Astrocyte (in vitro differentiated cells and primary cell): ENCODE data around the gene HMX1. TPM values are rescaled to one million over a fixed set of nuclear protein-coding genes. Genes with fewer than 3 reads are reported as not detected.

ENCODE experiments used
- DNase-seq: peaks from one replicate; pipeline ENCODE4 v3.0.0-alpha.2; 2010; ENCODE audit warnings: low read depth
- FAIRE-seq: peaks from 2 replicates; lab custom pipeline; 2011; peaks lifted over from hg19 to GRCh38; lab: Jason Lieb, UNC
- H2AFZ ChIP-seq: 2 replicates; pipeline ENCODE4 v1.6.0; 2012; ENCODE audit warnings: low read depth, low read length, inconsistent platforms
- H3K27ac ChIP-seq: 2 replicates; pipeline ENCODE4 v1.5.1; 2011; ENCODE audit warnings: low read depth, low read length, inconsistent platforms
- H3K27me3 ChIP-seq: 2 replicates; pipeline ENCODE4 v1.6.0; 2011; ENCODE audit warnings: low read length, inconsistent platforms; ENCODE audit not compliant: insufficient read depth
- H3K36me3 ChIP-seq: 2 replicates; pipeline ENCODE4 v1.5.1; 2011; ENCODE audit warnings: low read length, inconsistent platforms; ENCODE audit not compliant: insufficient read depth
- H3K4me1 ChIP-seq: 2 replicates; pipeline ENCODE4 v1.5.1; 2011; ENCODE audit warnings: low read length, inconsistent platforms; ENCODE audit not compliant: insufficient read depth
- H3K4me2 ChIP-seq: 2 replicates; pipeline ENCODE4 v1.6.0; 2012; ENCODE audit warnings: low read length, inconsistent platforms
- H3K4me3 ChIP-seq: 2 replicates; pipeline ENCODE4 v1.5.1; 2011; ENCODE audit warnings: low read depth, mild to moderate bottlenecking, low read length, inconsistent platforms; ENCODE audit not compliant: insufficient read depth
- H3K79me2 ChIP-seq: 2 replicates; pipeline ENCODE4 v1.6.0; 2012; ENCODE audit warnings: mild to moderate bottlenecking, low read length, inconsistent platforms; ENCODE audit not compliant: insufficient read depth
- H3K9ac ChIP-seq: 2 replicates; pipeline ENCODE4 v1.6.0; 2012; ENCODE audit warnings: mild to moderate bottlenecking, low read length, inconsistent platforms
- H3K9me3 ChIP-seq: 2 replicates; pipeline ENCODE4 v1.5.1; 2012; ENCODE audit warnings: low read depth, mild to moderate bottlenecking, low read length, inconsistent platforms; ENCODE audit not compliant: insufficient read depth
- H4K20me1 ChIP-seq: 2 replicates; pipeline ENCODE4 v1.6.0; 2012; ENCODE audit warnings: low read length, inconsistent platforms; ENCODE audit not compliant: insufficient read depth
- H3K27ac Mint-ChIP-seq: one replicate; pipeline ENCODE4 v1.8.0; 2021; ENCODE audit warnings: mild to moderate bottlenecking, mixed read lengths; ENCODE audit not compliant: unreplicated experiment
- H3K27me3 Mint-ChIP-seq: one replicate; pipeline ENCODE4 v1.8.0; 2021; ENCODE audit warnings: low read depth, mixed read lengths; ENCODE audit not compliant: unreplicated experiment
- H3K36me3 Mint-ChIP-seq: one replicate; pipeline ENCODE4 v1.8.0; 2021; ENCODE audit warnings: low read depth, mixed read lengths; ENCODE audit not compliant: unreplicated experiment
- H3K4me1 Mint-ChIP-seq: one replicate; pipeline ENCODE4 v1.8.0; 2021; ENCODE audit warnings: low read depth, mixed read lengths; ENCODE audit not compliant: unreplicated experiment
- H3K4me3 Mint-ChIP-seq: one replicate; pipeline ENCODE4 v1.8.0; 2021; ENCODE audit warnings: mild to moderate bottlenecking, moderate library complexity, mixed read lengths; ENCODE audit not compliant: unreplicated experiment
- H3K9me3 Mint-ChIP-seq: one replicate; pipeline ENCODE4 v1.8.0; 2021; ENCODE audit warnings: mild to moderate bottlenecking, mixed read lengths; ENCODE audit not compliant: unreplicated experiment
- CTCF ChIP-seq: IDR thresholded peaks from 2 replicates; pipeline ENCODE4 v1.5.1; 2011; ENCODE audit warnings: low read depth, mild to moderate bottlenecking, inconsistent platforms, low read length, moderate library complexity; ENCODE audit not compliant: insufficient read depth
- EZH2 ChIP-seq: IDR thresholded peaks from 2 replicates; pipeline ENCODE4 v1.6.1; 2012; ENCODE audit warnings: mild to moderate bottlenecking, low read length, inconsistent platforms; ENCODE audit not compliant: insufficient read depth
- total RNA-seq: library from RNA; stranded (reverse); gene quantifications from 2 replicates; pipeline ENCODE4 v1.2.1, GENCODE V29; 2021

Gene HMX1
- total RNA-seq, 1 donor from 2014 or later = 0.25 TPM

- Histone ChIP-seq H3K9ac (no peak overlapping the region), H3K36me3 (no peaks in the 10 kb centered on the region), H4K20me1 (no peaks in the 10 kb centered on the region), H2AFZ (no peak overlapping the region), H3K4me1 (no peaks in the 10 kb centered on the region), H3K9me3 (peaks cover 4% of the 10 kb centered on the region), H3K79me2 (no peaks in the 10 kb centered on the region), H3K27ac (no peak overlapping the region), H3K4me3 (no peak overlapping the region), H3K4me2 (no peak overlapping the region), H3K27me3 (no peaks in the 10 kb centered on the region)
- peaks cover 2% of the 10 kb centered on the region for H3K36me3 Mint-ChIP-seq
- H3K4me1 Mint-ChIP-seq = no peaks in the 10 kb centered on the region
- peaks cover 2% of the 10 kb centered on the region for H3K9me3 Mint-ChIP-seq
- H3K4me3 Mint-ChIP-seq = no peak overlapping the region
- no peak for FAIRE-seq
- no peak for TF ChIP-seq EZH2
- TF ChIP-seq CTCF = no peak
- no peak overlapping the region for H3K27ac Mint-ChIP-seq
- H3K27me3 Mint-ChIP-seq = peaks cover 45% of the 10 kb centered on the region
- no peak for DNase-seq
These were observed 34.9 kb downstream of the HMX1 start for GRCh38 chr4:8836664-8837171.

GRCh38 chr4:8835521-8836365 is 35.9 kb downstream of the HMX1 start:
- Histone ChIP-seq H4K20me1 (no peaks in the 10 kb centered on the region), H3K4me1 (no peaks in the 10 kb centered on the region), H3K36me3 (no peaks in the 10 kb centered on the region), H3K79me2 (no peaks in the 10 kb centered on the region), H3K9me3 (no peaks in the 10 kb centered on the region), H2AFZ (no peak overlapping the region), H3K4me3 (no peak overlapping the region), H3K9ac (no peak overlapping the region), H3K4me2 (no peak overlapping the region), H3K27me3 (no peaks in the 10 kb centered on the region), H3K27ac (no peak overlapping the region)
- no peak overlapping the region for H3K4me3 Mint-ChIP-seq
- TF ChIP-seq CTCF = no peak
- TF ChIP-seq EZH2 = no peak
- no peak for DNase-seq
- H3K27me3 Mint-ChIP-seq = peaks cover 49% of the 10 kb centered on the region
- no peak overlapping the region for H3K27ac Mint-ChIP-seq
- peaks cover 6% of the 10 kb centered on the region for H3K9me3 Mint-ChIP-seq
- no peaks in the 10 kb centered on the region for H3K4me1 Mint-ChIP-seq
- no peak for FAIRE-seq
- H3K36me3 Mint-ChIP-seq = peaks cover 2% of the 10 kb centered on the region
